Esophagus squamous epithelium (tissue), 5 donors: ENCODE data around the gene DHRS2. TPM values are rescaled to one million over a fixed set of nuclear protein-coding genes. Genes with fewer than 3 reads are reported as not detected.
A peak's percentile ranks its signal among the peaks of the same experiment; 100 is the strongest.
"Not testable (repeated sequence)": the region's sequence is repeated elsewhere in the genome, so short reads cannot be mapped to it uniquely, and the experiment has no call there.

Experiments used
- DNase-seq: peaks from one replicate; lab custom pipeline; 2025; lab: John Stamatoyannopoulos, UW
- H3K27ac ChIP-seq, 4 donors: fragments of 200-600 bp; sonication (generic); one replicate each; pipeline ENCODE4 v1.5.1; 2016 to 2019; ENCODE audit warnings: mild to moderate bottlenecking in 1 of 4
- H3K27me3 ChIP-seq, 4 donors: fragments of 200-600 bp; sonication (generic); 1 replicate in 3 of 4; 2 replicates in 1 of 4; pipeline versions ENCODE4 v1.5.1 to v1.6.0; 2017 to 2021; ENCODE audit warnings: antibody characterized with exemption in 1 of 4
- H3K36me3 ChIP-seq, 3 donors: fragments of 200-600 bp; sonication (generic); one replicate each; pipeline ENCODE4 v1.5.1; 2016 to 2019
- H3K4me1 ChIP-seq, 3 donors: fragments of 200-600 bp; sonication (generic); one replicate each; pipeline ENCODE4 v1.5.1; 2017 to 2019
- H3K4me3 ChIP-seq, 4 donors: fragments of 200-600 bp; sonication (generic); 1 replicate in 3 of 4; 2 replicates in 1 of 4; pipeline ENCODE4 v1.5.1; 2016 to 2019; ENCODE audit warnings: mild to moderate bottlenecking in 2 of 4, moderate library complexity in 1 of 4
- H3K9me3 ChIP-seq, 3 donors: fragments of 200-600 bp; sonication (generic); one replicate each; pipeline ENCODE4 v1.5.1; 2016 to 2019
- POLR2A ChIP-seq, 4 donors: fragments of 450-650 bp; IDR thresholded peaks; one replicate each; pipeline ENCODE4 v1.6.1; 2017; ENCODE audit warnings: antibody characterized with exemption in 4 of 4, mild to moderate bottlenecking in 4 of 4, moderate library complexity in 3 of 4
- WGBS, 2 donors: methylation state at CpG; one replicate each; pipeline ENCODE4 v1.1.5; 2018; 5-methylcytosine and 5-hydroxymethylcytosine counted together
- intact Hi-C: fragments of 100-400 bp; cut with DNase I; formaldehyde crosslinking; loops from one replicate; pipeline ENCODE4 v1.15.0; 2022
- total RNA-seq, 4 donors: library from RNA; depleted of rRNA; stranded (reverse); fragments of >200 nt; gene quantifications; one replicate each; pipeline ENCODE4 v1.1.0, GENCODE V29; 2016
- TF ChIP-seq, protein P1 (sequence below), 6 experiments: fragments of 450-650 bp in 4 of 6; fragments of 200-600 bp in 2 of 6; sonication (generic) in 2 of 6; IDR thresholded peaks; one replicate each; pipeline ENCODE4 v1.5.1; 2016 to 2019; ENCODE audit warnings: antibody characterized with exemption in 6 of 6, mild to moderate bottlenecking in 4 of 6, moderate library complexity in 4 of 6
- donor health status: DM: yes; HTN: yes; CAD: no.

The DHRS2 gene
- total RNA-seq, result under 1 TPM in 2 of 4 donors, not detected in 2; 0.19 to 0.31 TPM

- 81 to 89% methylated on average over 17 to 23 of the region's 23 CpGs for WGBS, 2 donors
- DNase-seq, result no peak
- intact Hi-C loops, result loop anchor here (10.0 kb wide), 1 partner anchor 278 kb away; no protein-coding TSS in a partner anchor
These were observed at the start of gene DHRS2 for GRCh38 chr14:23636317-23637211. DHRS2 (plus strand) TSS chr14:23636364; CDS start chr14:23638865, 2,501 bp downstream.

GRCh38 chr14:23588884-23589598, 47.1 kb upstream of the DHRS2 start:
- no peak for DNase-seq
- TF ChIP-seq, protein P1, sequence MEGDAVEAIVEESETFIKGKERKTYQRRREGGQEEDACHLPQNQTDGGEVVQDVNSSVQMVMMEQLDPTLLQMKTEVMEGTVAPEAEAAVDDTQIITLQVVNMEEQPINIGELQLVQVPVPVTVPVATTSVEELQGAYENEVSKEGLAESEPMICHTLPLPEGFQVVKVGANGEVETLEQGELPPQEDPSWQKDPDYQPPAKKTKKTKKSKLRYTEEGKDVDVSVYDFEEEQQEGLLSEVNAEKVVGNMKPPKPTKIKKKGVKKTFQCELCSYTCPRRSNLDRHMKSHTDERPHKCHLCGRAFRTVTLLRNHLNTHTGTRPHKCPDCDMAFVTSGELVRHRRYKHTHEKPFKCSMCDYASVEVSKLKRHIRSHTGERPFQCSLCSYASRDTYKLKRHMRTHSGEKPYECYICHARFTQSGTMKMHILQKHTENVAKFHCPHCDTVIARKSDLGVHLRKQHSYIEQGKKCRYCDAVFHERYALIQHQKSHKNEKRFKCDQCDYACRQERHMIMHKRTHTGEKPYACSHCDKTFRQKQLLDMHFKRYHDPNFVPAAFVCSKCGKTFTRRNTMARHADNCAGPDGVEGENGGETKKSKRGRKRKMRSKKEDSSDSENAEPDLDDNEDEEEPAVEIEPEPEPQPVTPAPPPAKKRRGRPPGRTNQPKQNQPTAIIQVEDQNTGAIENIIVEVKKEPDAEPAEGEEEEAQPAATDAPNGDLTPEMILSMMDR (IDR thresholded peaks at IDR 0.05), result peak in 5 of 6 experiments; percentile 40 to 85 (median 63)
- TF ChIP-seq POLR2A (IDR thresholded peaks at IDR 0.05), result no peak
- no peak overlapping the region for H3K27ac ChIP-seq
- no peaks in the 10 kb centered on the region for H3K9me3 ChIP-seq
- 11 to 17% methylated on average over 3 to 4 of the region's 5 CpGs for WGBS, 2 donors
- H3K27me3 ChIP-seq, result peaks cover 0 to 24% (median 0%) of the 10 kb centered on the region in 4 donors
- intact Hi-C loops, result no loop called here
- H3K4me1 ChIP-seq, result peaks cover 0 to 7% (median 0%) of the 10 kb centered on the region in 3 donors
- H3K4me3 ChIP-seq, result no peak overlapping the region
- no peaks in the 10 kb centered on the region for H3K36me3 ChIP-seq

More at GRCh38 chr14:23636317-23637211, at the start of gene DHRS2:
- TF ChIP-seq, protein P1 (IDR thresholded peaks at IDR 0.05), result no peak
- no peak for TF ChIP-seq POLR2A (IDR thresholded peaks at IDR 0.05)
- no peaks in the 10 kb centered on the region for H3K27me3 ChIP-seq
- H3K27ac ChIP-seq, result no peak within 1 kb of the TSS
- H3K9me3 ChIP-seq, result no peaks in the 10 kb centered on the region
- no peaks in the 10 kb centered on the region for H3K36me3 ChIP-seq
- peaks cover 0 to 21% (median 3%) of the 10 kb centered on the region in 3 donors for H3K4me1 ChIP-seq
- H3K4me3 ChIP-seq, result no peak within 1 kb of the TSS

GRCh38 chr14:23589606-23590005, 46.6 kb upstream of the DHRS2 start:
- no peak overlapping the region for H3K27ac ChIP-seq
- intact Hi-C loops, result no loop called here
- WGBS, 2 donors, result 60 to 76% methylated on average over 2 of the region's 2 CpGs
- H3K36me3 ChIP-seq, result no peaks in the 10 kb centered on the region
- H3K4me1 ChIP-seq, result peaks cover 0 to 7% (median 0%) of the 10 kb centered on the region in 3 donors
- H3K27me3 ChIP-seq, result peaks cover 0 to 27% (median 0%) of the 10 kb centered on the region in 4 donors
- no peak overlapping the region for H3K4me3 ChIP-seq
- no peaks in the 10 kb centered on the region for H3K9me3 ChIP-seq
- TF ChIP-seq, protein P1 (IDR thresholded peaks at IDR 0.05), result no peak
- no peak for TF ChIP-seq POLR2A (IDR thresholded peaks at IDR 0.05)
- no peak for DNase-seq

- H3K36me3 ChIP-seq, result no peaks in the 10 kb centered on the region
- TF ChIP-seq POLR2A (IDR thresholded peaks at IDR 0.05), result no peak
- TF ChIP-seq, protein P1 (IDR thresholded peaks at IDR 0.05), result no peak
- H3K27me3 ChIP-seq, result peaks cover 0 to 23% (median 0%) of the 10 kb centered on the region in 4 donors
- 76 to 85% methylated on average over 4 of the region's 4 CpGs for WGBS, 2 donors
- H3K9me3 ChIP-seq, result no peaks in the 10 kb centered on the region
- peaks cover 0 to 7% (median 0%) of the 10 kb centered on the region in 3 donors for H3K4me1 ChIP-seq
- H3K4me3 ChIP-seq, result no peak overlapping the region
- DNase-seq, result no peak
- intact Hi-C loops, result no loop called here
- H3K27ac ChIP-seq, result no peak overlapping the region
These were observed 46.0 kb upstream of the DHRS2 start for GRCh38 chr14:23590198-23590597.

GRCh38 chr14:23594191-23594590, 42.0 kb upstream of the DHRS2 start:
- intact Hi-C loops, H3K27me3 ChIP-seq: not testable (repeated sequence)

More at GRCh38 chr14:23594191-23594590, 42.0 kb upstream of the DHRS2 start:
- 56 to 81% methylated on average over 2 to 3 of the region's 3 CpGs for WGBS, 2 donors
- H3K27ac ChIP-seq, H3K36me3 ChIP-seq, DNase-seq, H3K9me3 ChIP-seq, H3K4me1 ChIP-seq, H3K4me3 ChIP-seq: not testable (repeated sequence)
